HCT116 (cell line): ENCODE measurements around the gene IGFBP4. TPM values are rescaled to one million over a fixed set of nuclear protein-coding genes. Genes with fewer than 3 reads are reported as not detected.

Experiments
- ATAC-seq: fragments of 200-7000 bp; cut with Tn5 transposase; 2 replicates; pipeline ENCODE4 v1.9.1; 2020; ENCODE audit warnings: mild to moderate bottlenecking, moderate library complexity
- BruUV-seq: library from RNA; stranded (reverse); fragments of 400-500 nt; replicated peaks from 2 replicates; lab custom pipeline; 2021; lab: Mats Ljungman, UMichigan
- CTCF ChIA-PET: fragments of 300-600 bp; sonication (Branson Sonifier 250); formaldehyde crosslinking; loops from one replicate; lab custom pipeline; 2021; ENCODE audit warnings: antibody characterized with exemption; lab: Charles Lee
- POLR2A ChIA-PET: fragments of 300-600, 350-600 bp; sonication (Branson Sonifier 250); formaldehyde crosslinking; loops from one replicate; lab custom pipeline; 2021; ENCODE audit warnings: antibody characterized with exemption; lab: Charles Lee
- RAD21 ChIA-PET, 2 experiments: fragments of 300-600 bp; sonication (Branson Sonifier 250); formaldehyde crosslinking; loops; one replicate each; lab custom pipeline; 2023; ENCODE audit warnings: low total read pairs in 2 of 2; ENCODE audit not compliant: uncharacterized antibody in 2 of 2, unreplicated experiment in 2 of 2, low non-redundant PET in 1 of 2; lab: Charles Lee
- DNase-seq: peaks from one replicate; pipeline ENCODE4 v3.0.0-alpha.2; 2010; ENCODE audit warnings: low read depth, low spot score
- H2AFZ ChIP-seq: fragments of 200-600 bp; shearing (Covaris generic), sonication (generic); 2 replicates; pipeline ENCODE4 v1.6.1; 2017; ENCODE audit warnings: low read depth, mixed run types, mixed read lengths, antibody characterized with exemption, low read length; ENCODE audit not compliant: poor library complexity, severe bottlenecking
- H3K27ac ChIP-seq: 2 replicates; pipeline ENCODE4 v1.5.1; 2012; ENCODE audit warnings: low read depth, low read length
- H3K27me3 ChIP-seq: fragments of 200-600 bp; sonication (generic); 2 replicates; pipeline ENCODE4 v1.6.1; 2016; ENCODE audit warnings: mixed run types, low read length, mixed read lengths; ENCODE audit not compliant: insufficient read depth
- H3K36me3 ChIP-seq, 2 experiments: fragments of 200-500 bp in 1 of 2; fragments of 200-600 bp in 1 of 2; sonication (Bioruptor generic) in 1 of 2; sonication (generic) in 1 of 2; 2 replicates each; pipeline versions ENCODE4 v1.5.1 to v1.6.1; 2014 to 2016; ENCODE audit warnings: low read length in 2 of 2, inconsistent platforms in 1 of 2, mixed read lengths in 1 of 2, mixed run types in 1 of 2; ENCODE audit not compliant: insufficient read depth in 2 of 2, control insufficient read depth in 1 of 2
- H3K4me1 ChIP-seq, 2 experiments: fragments of 200-600 bp in 1 of 2; sonication (generic) in 1 of 2; 2 replicates each; pipeline versions ENCODE4 v1.5.1 to v1.6.1; 2012 to 2017; ENCODE audit warnings: low read length in 2 of 2, inconsistent platforms in 1 of 2, mild to moderate bottlenecking in 1 of 2, mixed read lengths in 1 of 2, mixed run types in 1 of 2, moderate library complexity in 1 of 2; ENCODE audit not compliant: insufficient read depth in 2 of 2, control insufficient read depth in 1 of 2
- H3K4me2 ChIP-seq: fragments of 200-600 bp; sonication (generic); 2 replicates; pipeline ENCODE4 v1.6.1; 2017; ENCODE audit warnings: mixed run types, low read length, mixed read lengths
- H3K4me3 ChIP-seq, 2 experiments: fragments of 200-600 bp in 1 of 2; sonication (generic) in 1 of 2; replicated peaks in 1 of 2; 2 replicates each; pipeline ENCODE4 v1.5.1; 2011 to 2016; ENCODE audit warnings: low read length in 2 of 2, control low read depth in 1 of 2, low read depth in 1 of 2, mild to moderate bottlenecking in 1 of 2, mixed read lengths in 1 of 2, mixed run types in 1 of 2
- H3K79me2 ChIP-seq: fragments of 200-600 bp; sonication (generic); 2 replicates; pipeline ENCODE4 v1.6.1; 2017; ENCODE audit warnings: mild to moderate bottlenecking, mixed run types, low read length, moderate library complexity, mixed read lengths; ENCODE audit not compliant: insufficient read depth
- H3K9ac ChIP-seq: fragments of 200-600 bp; sonication (generic); 2 replicates; pipeline ENCODE4 v1.6.1; 2016; ENCODE audit warnings: low read length, mixed read lengths
- H3K9me2 ChIP-seq: fragments of 200-600 bp; sonication (generic), shearing (Covaris generic); 2 replicates; pipeline ENCODE4 v1.6.1; 2017; ENCODE audit warnings: mixed run types, mild to moderate bottlenecking, moderate library complexity; ENCODE audit not compliant: insufficient read depth
- H3K9me3 ChIP-seq, 2 experiments: fragments of 200-500 bp in 1 of 2; fragments of 200-600 bp in 1 of 2; sonication (Bioruptor generic) in 1 of 2; sonication (generic) in 1 of 2; 2 replicates each; pipeline ENCODE4 v1.6.1; 2014 to 2017; ENCODE audit warnings: low read length in 2 of 2, mixed read lengths in 2 of 2, inconsistent platforms in 1 of 2, low read depth in 1 of 2, mild to moderate bottlenecking in 1 of 2, mixed run types in 1 of 2, moderate library complexity in 1 of 2; ENCODE audit not compliant: control insufficient read depth in 1 of 2, insufficient read depth in 1 of 2
- H4K20me1 ChIP-seq: fragments of 200-600 bp; sonication (generic), shearing (Covaris generic); 2 replicates; pipeline ENCODE4 v1.6.1; 2017; ENCODE audit warnings: mixed run types, mild to moderate bottlenecking, moderate library complexity; ENCODE audit not compliant: insufficient read depth
- EGR1 ChIP-seq: IDR thresholded peaks from 2 replicates; pipeline ENCODE4 v1.6.1; 2012; ENCODE audit warnings: low read depth
- ELF1 ChIP-seq: IDR thresholded peaks from 2 replicates; pipeline ENCODE4 v1.6.1; 2012; ENCODE audit warnings: low read depth, borderline replicate concordance
- EZH2 ChIP-seq: fragments of 200-600 bp; sonication (generic); IDR thresholded peaks from 2 replicates; pipeline ENCODE4 v1.6.1; 2017; ENCODE audit warnings: antibody characterized with exemption, mixed run types
- FOSL1 ChIP-seq: IDR thresholded peaks from 2 replicates; pipeline ENCODE4 v1.6.1; 2012; ENCODE audit warnings: low read depth
- MAX ChIP-seq: IDR thresholded peaks from 2 replicates; pipeline ENCODE4 v1.6.1; 2012
- POLR2A ChIP-seq: IDR thresholded peaks from 2 replicates; pipeline ENCODE4 v1.7.0; 2011; ENCODE audit warnings: borderline replicate concordance; ENCODE audit not compliant: insufficient read depth, insufficient read length; ENCODE audit errors: extremely low read depth
- RAD21 ChIP-seq: IDR thresholded peaks from 2 replicates; pipeline ENCODE4 v1.6.1; 2012; ENCODE audit warnings: low read depth, mild to moderate bottlenecking
- SIN3A ChIP-seq: IDR thresholded peaks from 2 replicates; pipeline ENCODE4 v1.6.1; 2012; ENCODE audit warnings: low read depth
- SP1 ChIP-seq: IDR thresholded peaks from 2 replicates; pipeline ENCODE4 v1.6.1; 2012; ENCODE audit warnings: low read depth
- SRF ChIP-seq: IDR thresholded peaks from 2 replicates; pipeline ENCODE4 v1.6.1; 2012; ENCODE audit warnings: low read depth
- TCF7L2 ChIP-seq: IDR thresholded peaks from 2 replicates; pipeline ENCODE4 v1.7.0; 2011; ENCODE audit warnings: borderline replicate concordance, inconsistent platforms; ENCODE audit not compliant: insufficient read depth, insufficient read length; ENCODE audit errors: extremely low read depth
- YY1 ChIP-seq: IDR thresholded peaks from 2 replicates; pipeline ENCODE4 v1.6.1; 2011; ENCODE audit warnings: low read length, low read depth, moderate library complexity, mild to moderate bottlenecking; ENCODE audit not compliant: insufficient replicate concordance; ENCODE audit errors: extremely low read depth
- ZNF274 ChIP-seq: fragments of 200-500 bp; sonication (Bioruptor generic); IDR thresholded peaks from 2 replicates; pipeline ENCODE4 v1.6.1; 2014; ENCODE audit warnings: mild to moderate bottlenecking, low read depth, low read length, inconsistent platforms
- intact Hi-C: fragments of 100-400 bp; cut with micrococcal nuclease; formaldehyde crosslinking; loops from 2 replicates; pipeline ENCODE4 v1.10.0; 2022
- total RNA-seq: library from RNA; stranded (reverse); gene quantifications from one replicate; pipeline ENCODE4 v1.2.1, GENCODE V29; 2021; ENCODE audit not compliant: unreplicated experiment

The IGFBP4 gene
- total RNA-seq, 1 experiment from 2014 or later, result 2.0 TPM

DNA sequence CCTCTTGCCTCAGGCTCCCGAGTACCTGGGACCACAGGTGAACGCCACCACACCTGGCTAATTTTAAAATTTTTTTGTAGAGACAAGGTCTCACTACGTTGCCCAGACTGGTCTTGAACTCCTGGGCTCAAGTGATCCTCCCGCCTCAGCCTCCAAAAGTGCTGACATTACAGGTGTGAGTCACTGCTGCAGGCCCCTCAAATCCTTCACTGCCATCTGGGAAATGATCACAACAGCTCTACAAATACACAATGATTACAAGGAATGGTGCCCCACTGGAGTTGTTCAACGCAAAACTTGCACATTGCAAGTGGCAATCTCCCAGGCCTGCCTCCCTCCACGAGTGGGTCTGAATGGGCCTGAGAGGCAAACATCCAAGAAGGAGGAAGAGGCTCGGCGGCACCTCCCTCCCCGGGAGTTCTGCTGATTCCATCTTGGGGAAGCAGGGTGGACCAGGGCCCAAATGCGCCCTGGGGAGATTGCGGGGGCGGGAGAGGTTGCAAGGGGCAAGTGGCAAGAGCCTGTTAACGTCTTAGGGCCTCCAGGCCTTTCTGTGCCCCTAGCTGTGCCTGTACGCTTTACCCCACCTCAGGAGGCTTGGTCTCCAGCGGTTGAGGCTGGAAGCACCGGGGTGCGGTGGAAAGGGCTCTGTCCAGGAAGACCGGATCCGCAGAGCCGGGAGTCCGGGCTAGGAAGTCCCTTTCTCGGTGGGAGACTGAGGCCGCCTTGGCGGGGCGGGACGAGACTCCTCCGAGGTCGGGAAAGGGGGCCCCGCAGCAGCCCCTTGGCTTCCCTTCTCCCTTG, 656 bp upstream of the IGFBP4 start:
- Histone ChIP-seq H3K9me2 (no peaks in the 10 kb centered on the region), H3K9ac (no peak overlapping the region), H3K79me2 (no peaks in the 10 kb centered on the region), H3K4me3 (no peak overlapping the region), H3K27ac (no peak overlapping the region), H2AFZ (no peak overlapping the region), H3K4me1 (no peaks in the 10 kb centered on the region), H3K27me3 (no peaks in the 10 kb centered on the region), H3K4me2 (no peak overlapping the region), H3K9me3 (no peaks in the 10 kb centered on the region), H4K20me1 (no peaks in the 10 kb centered on the region), H3K36me3 (no peaks in the 10 kb centered on the region)
- ChIA-PET POLR2A (interaction anchor here (0.6 kb wide), 1 partner anchor 1249 kb away, joined by 3 read pairs; no protein-coding TSS in a partner anchor), CTCF (no interaction called here), RAD21 (interaction anchor here (1.4 to 1.8 kb wide), 3 partner anchors 88 to 90 kb away, joined by 4 to 14 read pairs (median 4); no protein-coding TSS in a partner anchor)
- intact Hi-C loops, result no loop called here
- DNase-seq, result no peak
- TF ChIP-seq SIN3A, result no peak
- no peak for TF ChIP-seq ELF1
- TF ChIP-seq MAX, result no peak
- no peak for TF ChIP-seq RAD21
- no peak for TF ChIP-seq SRF
- no peak for TF ChIP-seq FOSL1
- no peak for TF ChIP-seq EZH2
- TF ChIP-seq EGR1, result no peak
- no peak for TF ChIP-seq TCF7L2
- TF ChIP-seq ZNF274, result no peak
- TF ChIP-seq YY1, result no peak
- TF ChIP-seq SP1, result no peak
- TF ChIP-seq POLR2A, result no peak
- ATAC-seq, result no peak
- no TSS peak for BruUV-seq
